Measurements from ENCODE around the gene SPEM2. TPM values are rescaled to one million over a fixed set of nuclear protein-coding genes. Genes with fewer than 3 reads are reported as not detected.

Gene SPEM2
- total and polyA plus RNA-seq, 4 donors: not detected

DNA sequence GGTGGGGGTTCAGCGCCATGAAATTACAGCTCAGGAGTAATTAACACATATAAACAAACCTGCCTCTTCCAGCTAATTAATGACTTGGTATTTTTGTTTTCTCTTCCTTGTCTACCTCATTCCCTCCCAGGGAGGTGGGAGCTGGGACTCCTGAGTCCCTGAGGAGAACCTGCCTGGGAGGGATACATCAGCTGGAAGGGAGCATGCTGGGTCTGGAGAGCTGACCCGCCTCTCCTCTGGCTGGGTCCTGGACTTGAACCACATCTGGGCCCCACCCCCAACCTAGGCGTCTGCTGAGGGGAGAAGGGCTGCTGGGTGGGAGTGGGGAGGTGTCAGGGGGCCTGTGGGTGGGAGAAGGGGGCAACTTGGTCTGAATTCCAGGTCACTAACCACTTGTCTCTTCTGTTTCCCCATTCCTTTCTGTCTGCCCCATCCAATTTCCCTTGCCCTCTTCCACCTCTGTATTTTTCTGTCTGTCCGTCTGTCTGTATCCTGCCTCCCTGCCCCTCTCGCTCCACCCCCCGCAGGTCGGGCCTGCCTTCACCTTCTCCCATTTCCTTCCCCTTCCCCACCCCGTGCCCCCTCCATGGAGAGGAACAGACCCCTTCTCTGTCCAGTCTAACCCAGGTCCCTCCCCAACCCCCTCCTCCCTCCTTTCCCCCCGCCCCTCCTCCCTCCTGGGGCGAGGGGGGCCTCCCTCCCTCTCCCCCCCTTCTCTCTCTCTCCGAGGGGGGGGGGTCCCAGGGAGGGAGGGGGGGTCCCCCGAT, 17.7 kb upstream of the SPEM2 start, which contains the start of gene NLGN2:
NLGN2 (plus strand) TSS at position 361 of the 767 bp plus-strand sequence. CDS start 411 bp downstream, outside the sequence.
- Histone ChIP-seq H3K36me3 (ENCODE audit: control insufficient read depth in 4 of 4, insufficient read depth in 3 of 4, low read depth in 1 of 4, low read length in 3 of 4) (no peaks in the 10 kb centered on the region), H3K27me3 (ENCODE audit: control insufficient read depth in 4 of 4, insufficient read depth in 4 of 4, low read length in 3 of 4) (no peaks in the 10 kb centered on the region), H3K9ac (ENCODE audit: low read depth in 1 of 2, low read length in 2 of 2) (no peak within 1 kb of the TSS), H3K9me3 (ENCODE audit: control insufficient read depth in 4 of 4, low read length in 3 of 4) (no peaks in the 10 kb centered on the region), H3K4me3 (ENCODE audit: low read depth in 1 of 3, low read length in 3 of 3) (no peak within 1 kb of the TSS), H3K4me1 (ENCODE audit: control insufficient read depth in 4 of 4, insufficient read depth in 4 of 4, low read length in 3 of 4) (peaks cover 4 to 7% (median 6%) of the 10 kb centered on the region in 4 donors), H3K27ac (ENCODE audit: low read depth in 1 of 2, low read length in 2 of 2) (no peak within 1 kb of the TSS)
- TF ChIP-seq JUND (IDR thresholded peaks at IDR 0.05) (no peak), SP1 (IDR thresholded peaks at IDR 0.05) (no peak), YY1 (IDR thresholded peaks at IDR 0.05) (no peak), RXRA (IDR thresholded peaks at IDR 0.05) (no peak), FOXA1 (IDR thresholded peaks at IDR 0.05) (no peak), RAD21 (IDR thresholded peaks at IDR 0.05) (no peak), TAF1 (conservative IDR thresholded peaks at IDR 0.05) (no peak), HNF4A (conservative IDR thresholded peaks at IDR 0.05) (no peak), HNF4G (IDR thresholded peaks at IDR 0.05) (no peak), EGR1 (IDR thresholded peaks at IDR 0.05; ENCODE audit: low read depth in 2 of 2) (no peak), FOXA2 (IDR thresholded peaks at IDR 0.05) (no peak), GABPA (IDR thresholded peaks at IDR 0.05 in 1 of 2, conservative IDR thresholded peaks at IDR 0.05 in 1 of 2) (no peak), NR2F2 (IDR thresholded peaks at IDR 0.05) (no peak)
- TF ChIP-seq, protein P1, sequence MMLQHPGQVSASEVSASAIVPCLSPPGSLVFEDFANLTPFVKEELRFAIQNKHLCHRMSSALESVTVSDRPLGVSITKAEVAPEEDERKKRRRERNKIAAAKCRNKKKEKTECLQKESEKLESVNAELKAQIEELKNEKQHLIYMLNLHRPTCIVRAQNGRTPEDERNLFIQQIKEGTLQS (IDR thresholded peaks at IDR 0.05): no peak
- TF ChIP-seq, protein P2, sequence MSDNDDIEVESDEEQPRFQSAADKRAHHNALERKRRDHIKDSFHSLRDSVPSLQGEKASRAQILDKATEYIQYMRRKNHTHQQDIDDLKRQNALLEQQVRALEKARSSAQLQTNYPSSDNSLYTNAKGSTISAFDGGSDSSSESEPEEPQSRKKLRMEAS (IDR thresholded peaks at IDR 0.05): no peak
- TF ChIP-seq, protein P3, sequence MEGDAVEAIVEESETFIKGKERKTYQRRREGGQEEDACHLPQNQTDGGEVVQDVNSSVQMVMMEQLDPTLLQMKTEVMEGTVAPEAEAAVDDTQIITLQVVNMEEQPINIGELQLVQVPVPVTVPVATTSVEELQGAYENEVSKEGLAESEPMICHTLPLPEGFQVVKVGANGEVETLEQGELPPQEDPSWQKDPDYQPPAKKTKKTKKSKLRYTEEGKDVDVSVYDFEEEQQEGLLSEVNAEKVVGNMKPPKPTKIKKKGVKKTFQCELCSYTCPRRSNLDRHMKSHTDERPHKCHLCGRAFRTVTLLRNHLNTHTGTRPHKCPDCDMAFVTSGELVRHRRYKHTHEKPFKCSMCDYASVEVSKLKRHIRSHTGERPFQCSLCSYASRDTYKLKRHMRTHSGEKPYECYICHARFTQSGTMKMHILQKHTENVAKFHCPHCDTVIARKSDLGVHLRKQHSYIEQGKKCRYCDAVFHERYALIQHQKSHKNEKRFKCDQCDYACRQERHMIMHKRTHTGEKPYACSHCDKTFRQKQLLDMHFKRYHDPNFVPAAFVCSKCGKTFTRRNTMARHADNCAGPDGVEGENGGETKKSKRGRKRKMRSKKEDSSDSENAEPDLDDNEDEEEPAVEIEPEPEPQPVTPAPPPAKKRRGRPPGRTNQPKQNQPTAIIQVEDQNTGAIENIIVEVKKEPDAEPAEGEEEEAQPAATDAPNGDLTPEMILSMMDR (IDR thresholded peaks at IDR 0.05; ENCODE audit: low read depth, low read length, missing input control): no peak
- TF ChIP-seq, protein P4, sequence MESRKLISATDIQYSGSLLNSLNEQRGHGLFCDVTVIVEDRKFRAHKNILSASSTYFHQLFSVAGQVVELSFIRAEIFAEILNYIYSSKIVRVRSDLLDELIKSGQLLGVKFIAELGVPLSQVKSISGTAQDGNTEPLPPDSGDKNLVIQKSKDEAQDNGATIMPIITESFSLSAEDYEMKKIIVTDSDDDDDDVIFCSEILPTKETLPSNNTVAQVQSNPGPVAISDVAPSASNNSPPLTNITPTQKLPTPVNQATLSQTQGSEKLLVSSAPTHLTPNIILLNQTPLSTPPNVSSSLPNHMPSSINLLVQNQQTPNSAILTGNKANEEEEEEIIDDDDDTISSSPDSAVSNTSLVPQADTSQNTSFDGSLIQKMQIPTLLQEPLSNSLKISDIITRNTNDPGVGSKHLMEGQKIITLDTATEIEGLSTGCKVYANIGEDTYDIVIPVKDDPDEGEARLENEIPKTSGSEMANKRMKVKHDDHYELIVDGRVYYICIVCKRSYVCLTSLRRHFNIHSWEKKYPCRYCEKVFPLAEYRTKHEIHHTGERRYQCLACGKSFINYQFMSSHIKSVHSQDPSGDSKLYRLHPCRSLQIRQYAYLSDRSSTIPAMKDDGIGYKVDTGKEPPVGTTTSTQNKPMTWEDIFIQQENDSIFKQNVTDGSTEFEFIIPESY (IDR thresholded peaks at IDR 0.05): no peak
- TF ChIP-seq, protein P5, sequence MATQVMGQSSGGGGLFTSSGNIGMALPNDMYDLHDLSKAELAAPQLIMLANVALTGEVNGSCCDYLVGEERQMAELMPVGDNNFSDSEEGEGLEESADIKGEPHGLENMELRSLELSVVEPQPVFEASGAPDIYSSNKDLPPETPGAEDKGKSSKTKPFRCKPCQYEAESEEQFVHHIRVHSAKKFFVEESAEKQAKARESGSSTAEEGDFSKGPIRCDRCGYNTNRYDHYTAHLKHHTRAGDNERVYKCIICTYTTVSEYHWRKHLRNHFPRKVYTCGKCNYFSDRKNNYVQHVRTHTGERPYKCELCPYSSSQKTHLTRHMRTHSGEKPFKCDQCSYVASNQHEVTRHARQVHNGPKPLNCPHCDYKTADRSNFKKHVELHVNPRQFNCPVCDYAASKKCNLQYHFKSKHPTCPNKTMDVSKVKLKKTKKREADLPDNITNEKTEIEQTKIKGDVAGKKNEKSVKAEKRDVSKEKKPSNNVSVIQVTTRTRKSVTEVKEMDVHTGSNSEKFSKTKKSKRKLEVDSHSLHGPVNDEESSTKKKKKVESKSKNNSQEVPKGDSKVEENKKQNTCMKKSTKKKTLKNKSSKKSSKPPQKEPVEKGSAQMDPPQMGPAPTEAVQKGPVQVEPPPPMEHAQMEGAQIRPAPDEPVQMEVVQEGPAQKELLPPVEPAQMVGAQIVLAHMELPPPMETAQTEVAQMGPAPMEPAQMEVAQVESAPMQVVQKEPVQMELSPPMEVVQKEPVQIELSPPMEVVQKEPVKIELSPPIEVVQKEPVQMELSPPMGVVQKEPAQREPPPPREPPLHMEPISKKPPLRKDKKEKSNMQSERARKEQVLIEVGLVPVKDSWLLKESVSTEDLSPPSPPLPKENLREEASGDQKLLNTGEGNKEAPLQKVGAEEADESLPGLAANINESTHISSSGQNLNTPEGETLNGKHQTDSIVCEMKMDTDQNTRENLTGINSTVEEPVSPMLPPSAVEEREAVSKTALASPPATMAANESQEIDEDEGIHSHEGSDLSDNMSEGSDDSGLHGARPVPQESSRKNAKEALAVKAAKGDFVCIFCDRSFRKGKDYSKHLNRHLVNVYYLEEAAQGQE (IDR thresholded peaks at IDR 0.05): no peak
- DNase-seq (ENCODE audit: low spot score): no peak
- 55% methylated on average over 11 of the region's 12 CpGs for WGBS
